Memory B cell (primary cell): ENCODE measurements around the gene LMTK2.

Experiments used
- ATAC-seq: fragments of 150-1000 bp; cut with Tn5 transposase; 2 replicates; pipeline ENCODE4 v1.10.0; 2021; ENCODE audit warnings: low read depth, mild to moderate bottlenecking, moderate library complexity
- DNase-seq, 2 donors: peaks; one replicate each; pipeline ENCODE4 v3.0.0; 2022; ENCODE audit warnings: low spot score in 2 of 2
- H3K27ac Mint-ChIP-seq: one replicate; pipeline ENCODE4 v1.8.0; 2022; ENCODE audit warnings: mild to moderate bottlenecking, moderate library complexity, mixed read lengths
- H3K27me3 Mint-ChIP-seq: one replicate; pipeline ENCODE4 v1.8.0; 2022; ENCODE audit warnings: mixed read lengths
- H3K36me3 Mint-ChIP-seq: one replicate; pipeline ENCODE4 v1.8.0; 2022; ENCODE audit warnings: mild to moderate bottlenecking, mixed read lengths
- H3K4me1 Mint-ChIP-seq: one replicate; pipeline ENCODE4 v1.8.0; 2022; ENCODE audit warnings: mixed read lengths
- H3K4me3 Mint-ChIP-seq: one replicate; pipeline ENCODE4 v1.8.0; 2022; ENCODE audit warnings: mild to moderate bottlenecking, moderate library complexity, mixed read lengths
- H3K9me3 Mint-ChIP-seq: one replicate; pipeline ENCODE4 v1.8.0; 2022; ENCODE audit warnings: mixed read lengths

The LMTK2 gene

DNA sequence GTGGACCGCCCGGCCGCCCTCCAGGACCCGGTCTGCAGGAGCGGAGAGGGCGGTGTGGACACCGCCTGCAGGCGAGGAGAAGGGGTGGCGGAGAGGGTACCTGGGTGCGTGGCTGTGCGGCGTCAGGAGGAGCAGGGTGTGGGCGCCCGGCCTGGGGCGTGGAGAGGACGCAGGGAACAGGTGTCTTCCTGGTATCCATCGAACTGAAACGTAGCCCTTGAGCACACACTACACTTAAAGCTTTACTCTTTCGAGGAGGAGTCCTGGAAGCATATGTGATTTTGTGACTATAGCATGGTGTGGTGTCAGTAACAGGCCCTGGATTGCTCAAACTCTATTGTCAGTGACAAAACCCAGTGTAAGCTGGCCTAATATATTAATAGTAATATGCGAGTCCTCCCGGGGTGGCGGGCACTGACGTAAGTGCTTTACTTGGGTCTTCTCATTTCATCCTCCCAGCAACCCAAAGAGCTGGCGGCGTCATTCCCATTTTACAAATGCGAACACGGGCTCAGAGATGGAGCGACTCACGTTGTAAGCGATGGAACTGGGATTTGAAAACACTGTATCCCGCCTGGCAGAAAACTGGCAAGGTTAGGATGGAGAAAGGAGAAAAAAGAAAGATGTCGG is 145.9 kb downstream of the LMTK2 start:
- Mint-ChIP-seq H3K36me3 (peaks cover 19% of the 10 kb centered on the region), H3K4me1 (peaks cover 28% of the 10 kb centered on the region)
- ATAC-seq: peak; percentile 20

DNA sequence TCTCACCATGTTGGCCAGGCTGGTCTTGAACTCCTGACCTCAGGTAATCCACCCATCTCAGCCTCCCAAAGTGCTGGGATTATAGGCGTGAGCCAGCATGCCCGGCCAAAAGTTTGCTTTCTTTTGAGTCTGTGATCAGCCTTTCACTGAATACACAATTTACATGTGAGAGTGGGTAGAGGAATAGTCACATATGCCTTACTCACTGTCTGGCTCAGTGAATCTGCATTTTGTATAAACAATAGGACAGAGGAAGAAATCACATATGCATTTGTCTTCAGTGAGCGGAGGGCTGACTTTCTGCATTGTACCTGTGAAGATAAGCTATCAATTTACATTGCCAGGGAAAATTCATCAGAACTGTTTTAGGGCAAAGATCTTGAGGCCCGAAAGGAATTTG is 147.9 kb downstream of the LMTK2 start:
- no peak overlapping the region for H3K4me3 Mint-ChIP-seq
- H3K36me3 Mint-ChIP-seq: peaks cover 28% of the 10 kb centered on the region
- no peaks in the 10 kb centered on the region for H3K9me3 Mint-ChIP-seq
- no peak overlapping the region for H3K27ac Mint-ChIP-seq
- ATAC-seq (no peak), DNase-seq (no peak)
- no peaks in the 10 kb centered on the region for H3K27me3 Mint-ChIP-seq
- peaks cover 24% of the 10 kb centered on the region for H3K4me1 Mint-ChIP-seq

More for the DNA sequence above, 145.9 kb downstream of the LMTK2 start:
- peak overlapping the region; percentile 94 for H3K27ac Mint-ChIP-seq
- no peaks in the 10 kb centered on the region for H3K27me3 Mint-ChIP-seq
- H3K9me3 Mint-ChIP-seq: no peaks in the 10 kb centered on the region
- peak overlapping the region; percentile 99 for H3K4me3 Mint-ChIP-seq
- DNase-seq: no peak

DNA sequence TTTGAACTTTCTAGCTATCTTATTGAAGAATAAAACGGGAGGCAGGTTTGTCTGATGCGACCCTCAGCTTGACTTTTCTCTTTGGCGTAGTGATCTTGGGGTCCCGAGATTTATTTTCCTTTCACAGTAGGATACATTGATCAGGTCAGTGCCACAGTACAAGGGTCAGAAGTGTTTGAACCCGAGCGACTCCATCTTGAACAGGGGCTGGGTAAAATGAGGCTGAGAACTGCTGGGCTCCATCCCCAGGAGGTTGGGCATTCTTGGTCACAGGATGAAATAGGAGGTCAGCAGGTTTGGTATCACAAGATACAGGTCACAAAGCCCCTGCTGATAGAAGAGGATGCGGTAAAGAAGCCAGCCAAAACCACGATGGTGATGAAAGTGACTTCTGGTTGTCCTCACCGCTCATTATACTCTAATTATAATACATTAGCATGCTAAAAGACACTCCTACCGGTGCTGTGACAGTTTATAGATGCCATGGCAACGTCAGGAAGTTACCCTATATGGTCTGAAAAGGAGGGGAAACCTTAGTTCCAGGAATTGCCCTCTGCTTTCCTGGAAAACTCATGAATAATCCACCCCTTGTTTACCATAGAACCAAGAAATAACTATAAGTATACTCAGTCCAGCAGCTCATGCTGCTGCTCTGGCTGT is 148.4 kb downstream of the LMTK2 start:
- H3K4me1 Mint-ChIP-seq: peaks cover 21% of the 10 kb centered on the region
- no peaks in the 10 kb centered on the region for H3K9me3 Mint-ChIP-seq
- no peak overlapping the region for H3K4me3 Mint-ChIP-seq
- H3K27me3 Mint-ChIP-seq: no peaks in the 10 kb centered on the region
- H3K36me3 Mint-ChIP-seq: peaks cover 27% of the 10 kb centered on the region
- ATAC-seq (no peak), DNase-seq (no peak)
- no peak overlapping the region for H3K27ac Mint-ChIP-seq

DNA sequence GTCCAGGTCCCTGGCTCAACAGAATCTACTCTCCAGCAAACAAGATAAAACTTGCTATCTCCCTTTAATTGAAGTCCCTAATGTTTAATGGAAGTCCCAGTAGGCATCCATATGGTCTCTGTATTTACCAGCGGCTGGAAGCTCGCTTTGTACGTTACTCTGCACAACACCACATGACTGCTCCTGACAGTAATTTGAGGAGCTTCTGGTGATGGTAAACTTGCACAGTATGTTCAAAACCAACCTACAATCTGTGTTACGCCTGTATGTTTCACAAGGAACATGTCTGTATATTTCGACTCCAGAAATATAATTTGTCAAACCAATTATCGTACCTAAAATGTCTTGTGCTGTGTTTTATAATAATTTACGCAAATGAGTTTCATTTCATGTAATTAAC is 149.8 kb downstream of the LMTK2 start:
- no peaks in the 10 kb centered on the region for H3K9me3 Mint-ChIP-seq
- no peak for DNase-seq
- no peak overlapping the region for H3K27ac Mint-ChIP-seq
- no peak for ATAC-seq
- H3K36me3 Mint-ChIP-seq: peaks cover 30% of the 10 kb centered on the region
- peaks cover 10% of the 10 kb centered on the region for H3K4me1 Mint-ChIP-seq
- H3K27me3 Mint-ChIP-seq: no peaks in the 10 kb centered on the region
- no peak overlapping the region for H3K4me3 Mint-ChIP-seq

DNA sequence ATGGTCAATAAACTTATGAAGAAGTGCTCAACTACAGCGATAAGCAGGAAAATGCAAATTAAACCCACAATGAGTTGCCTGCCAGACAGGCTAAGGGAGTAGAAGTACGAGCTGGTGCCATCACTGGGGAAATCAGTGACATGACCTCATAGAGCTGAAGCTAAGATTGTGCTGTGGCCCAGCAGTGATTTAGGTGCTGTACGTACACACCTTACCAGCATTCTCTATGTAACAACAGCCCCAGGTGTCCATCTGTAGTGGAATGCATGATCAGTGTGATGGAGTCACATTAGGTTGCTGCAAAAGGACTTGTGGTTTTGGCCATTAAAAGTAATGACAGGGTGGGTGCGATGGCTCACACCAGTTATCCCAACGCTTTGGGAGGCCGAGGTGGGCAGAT is 151.0 kb downstream of the LMTK2 start:
- Mint-ChIP-seq H3K9me3 (no peaks in the 10 kb centered on the region), H3K27me3 (no peaks in the 10 kb centered on the region), H3K4me3 (no peak overlapping the region), H3K27ac (no peak overlapping the region), H3K4me1 (peaks cover 6% of the 10 kb centered on the region), H3K36me3 (peaks cover 34% of the 10 kb centered on the region)
- no peak for DNase-seq
- ATAC-seq: no peak
